CD4-positive, alpha-beta T cell treated with Interferon gamma for 1 hour (primary cell): ENCODE measurements around the gene FOXQ1.
"Not testable (repeated sequence)": the region's sequence is repeated elsewhere in the genome, so short reads cannot be mapped to it uniquely, and the experiment has no call there.

Experiments
- DNase-seq: peaks from one replicate; pipeline ENCODE4 v3.0.0-alpha.2; 2020

FOXQ1 gene

GRCh38 chr6:1295420-1295819 lies 16.5 kb upstream of the FOXQ1 start:
- DNase-seq, result no peak

- no peak for DNase-seq
These were observed 15.8 kb upstream of the FOXQ1 start for GRCh38 chr6:1296079-1296478.

- DNase-seq, result no peak
These were observed 15.4 kb upstream of the FOXQ1 start for GRCh38 chr6:1296542-1296941.

- DNase-seq, result no peak
These were observed 14.2 kb upstream of the FOXQ1 start for GRCh38 chr6:1297746-1298145.

- no peak for DNase-seq
These were observed 13.1 kb upstream of the FOXQ1 start for GRCh38 chr6:1298768-1299167.

GRCh38 chr6:1306133-1306532 lies 5.8 kb upstream of the FOXQ1 start:
- DNase-seq, result no peak

GRCh38 chr6:1309366-1309765 lies 2.5 kb upstream of the FOXQ1 start:
- no peak for DNase-seq

GRCh38 chr6:1310628-1311399 lies 1.1 kb upstream of the FOXQ1 start:
- no peak for DNase-seq

GRCh38 chr6:1312203-1312472 lies 240 bp downstream of the FOXQ1 start:
- DNase-seq, result no peak

GRCh38 chr6:1312473-1313367 lies 822 bp downstream of the FOXQ1 start:
- DNase-seq, result peak; percentile 12

- DNase-seq, result no peak
These were observed 1.5 kb downstream of the FOXQ1 start for GRCh38 chr6:1313384-1313766.

- no peak for DNase-seq
These were observed 2.0 kb downstream of the FOXQ1 start for GRCh38 chr6:1313767-1314503.

GRCh38 chr6:1314617-1315016 lies 2.7 kb downstream of the FOXQ1 start:
- DNase-seq, result no peak

GRCh38 chr6:1315201-1315559 lies 3.3 kb downstream of the FOXQ1 start:
- DNase-seq, result no peak

- no peak for DNase-seq
These were observed 3.9 kb downstream of the FOXQ1 start for GRCh38 chr6:1315560-1316386.

- DNase-seq, result no peak
These were observed 4.6 kb downstream of the FOXQ1 start for GRCh38 chr6:1316489-1316971.

GRCh38 chr6:1317302-1317815 lies 5.5 kb downstream of the FOXQ1 start:
- no peak for DNase-seq

GRCh38 chr6:1318036-1318435 lies 6.1 kb downstream of the FOXQ1 start:
- no peak for DNase-seq

- not testable (repeated sequence) for DNase-seq
These were observed 6.7 kb downstream of the FOXQ1 start for GRCh38 chr6:1318584-1318983.

GRCh38 chr6:1321738-1322137 lies 9.8 kb downstream of the FOXQ1 start:
- no peak for DNase-seq

GRCh38 chr6:1322156-1322555 lies 10.3 kb downstream of the FOXQ1 start:
- no peak for DNase-seq

- no peak for DNase-seq
These were observed 10.9 kb downstream of the FOXQ1 start for GRCh38 chr6:1322696-1323219.
